K562 (cell line): ENCODE results near the gene C1QTNF3. TPM values are rescaled to one million over a fixed set of nuclear protein-coding genes. Genes with fewer than 3 reads are reported as not detected.

Source experiments
- ATAC-seq: fragments of 200-7000 bp; cut with Tn5 transposase; 3 replicates; pipeline ENCODE4 v1.9.1; 2020; ENCODE audit warnings: moderate library complexity
- BruUV-seq: library from RNA; stranded (reverse); fragments of 400-500 nt; replicated peaks from 2 replicates; lab custom pipeline; 2021; lab: Mats Ljungman, UMichigan
- CTCF ChIA-PET: fragments of 300-600 bp; formaldehyde crosslinking; extraction: SDS; loops from one replicate; lab custom pipeline; 2021; ENCODE audit warnings: low intra/inter-chr PET ratio; lab: Yijun Ruan, JAX
- POLR2A ChIA-PET: fragments of 300-600, 350-650 bp; sonication (Branson Sonifier 250); formaldehyde crosslinking; extraction: SDS; loops from one replicate; lab custom pipeline; 2021; ENCODE audit warnings: antibody characterized with exemption, inconsistent platforms; lab: Yijun Ruan, JAX
- DNase-seq, 4 experiments: peaks; one replicate each; pipeline versions ENCODE4 v3.0.0 to v3.0.0-alpha.2; 2011 to 2018; ENCODE audit warnings: low spot score in 3 of 4, mixed read lengths in 3 of 4; ENCODE audit errors: extremely low read depth in 1 of 4
- FAIRE-seq: peaks from 2 replicates; lab custom pipeline; 2011; peaks lifted over from hg19 to GRCh38; lab: Jason Lieb, UNC
- H2AFZ ChIP-seq: 2 replicates; pipeline ENCODE4 v1.6.0; 2011; ENCODE audit warnings: low read depth, low read length, control low read depth, inconsistent platforms
- H3K27ac ChIP-seq: fragments of 200-600 bp; 3 replicates; pipeline ENCODE4 v1.8.0; 2011; ENCODE audit warnings: low read depth, mild to moderate bottlenecking, control low read depth, inconsistent platforms, low read length, moderate library complexity, mixed read lengths; ENCODE audit errors: extremely low read depth
- H3K27me3 ChIP-seq, 2 experiments: fragments of 300-600 bp in 1 of 2; 2 replicates in 1 of 2; 3 replicates in 1 of 2; pipeline versions ENCODE4 v1.6.0 to v1.8.0; 2011; ENCODE audit warnings: inconsistent platforms in 2 of 2, low read length in 2 of 2, mild to moderate bottlenecking in 1 of 2, mixed read lengths in 1 of 2, moderate library complexity in 1 of 2; ENCODE audit not compliant: control insufficient read depth in 2 of 2, insufficient read depth in 2 of 2
- H3K36me3 ChIP-seq: fragments of 300-600 bp; 3 replicates; pipeline ENCODE4 v1.8.0; 2011; ENCODE audit warnings: mild to moderate bottlenecking, low read length, inconsistent platforms; ENCODE audit not compliant: control insufficient read depth, insufficient read depth
- H3K4me1 ChIP-seq, 2 experiments: fragments of 200-600 bp in 1 of 2; replicated peaks in 1 of 2; 2 replicates in 1 of 2; 3 replicates in 1 of 2; pipeline versions ENCODE4 v1.5.1 to v1.8.0; 2011; ENCODE audit warnings: inconsistent platforms in 2 of 2, low read length in 2 of 2, mild to moderate bottlenecking in 1 of 2, mixed read lengths in 1 of 2, moderate library complexity in 1 of 2; ENCODE audit not compliant: control insufficient read depth in 2 of 2, insufficient read depth in 2 of 2
- H3K4me2 ChIP-seq: 2 replicates; pipeline ENCODE4 v1.6.1; 2011; ENCODE audit warnings: low read length, control low read depth, inconsistent platforms, mixed read lengths; ENCODE audit not compliant: insufficient read depth
- H3K4me3 ChIP-seq: fragments of 200-600 bp; sonication (generic), shearing (Covaris generic); 2 replicates; pipeline ENCODE4 v1.5.1; 2016; ENCODE audit warnings: control low read depth, inconsistent platforms
- H3K79me2 ChIP-seq: fragments of 200-600 bp; 3 replicates; pipeline ENCODE4 v1.8.0; 2011; ENCODE audit warnings: low read length, inconsistent platforms; ENCODE audit not compliant: control insufficient read depth, insufficient read depth
- H3K9ac ChIP-seq, 2 experiments: 2 replicates each; pipeline versions ENCODE4 v1.6.0 to v1.6.1; 2011; ENCODE audit warnings: low read depth in 2 of 2, low read length in 2 of 2, control low read depth in 1 of 2, inconsistent platforms in 1 of 2, mild to moderate bottlenecking in 1 of 2, mixed read lengths in 1 of 2; ENCODE audit not compliant: insufficient read depth in 1 of 2
- H3K9me1 ChIP-seq: one replicate; pipeline ENCODE4 v1.6.0; 2011; ENCODE audit warnings: inconsistent platforms, mild to moderate bottlenecking, low read length, moderate library complexity; ENCODE audit not compliant: control insufficient read depth, insufficient read depth
- H3K9me3 ChIP-seq: replicated peaks from 2 replicates; pipeline ENCODE4 v1.5.1; 2011; ENCODE audit warnings: low read depth, low read length, inconsistent platforms; ENCODE audit not compliant: control insufficient read depth, insufficient read depth
- H4K20me1 ChIP-seq: replicated peaks from 2 replicates; pipeline ENCODE4 v1.6.1; 2011; ENCODE audit warnings: low read length, inconsistent platforms, mixed read lengths; ENCODE audit not compliant: control insufficient read depth, insufficient read depth
- ARID2 ChIP-seq: fragments of 450-650 bp; IDR thresholded peaks from 2 replicates; pipeline ENCODE4 v1.6.1; 2017; ENCODE audit warnings: antibody characterized with exemption, mild to moderate bottlenecking
- BRF2 ChIP-seq: IDR thresholded peaks from 3 replicates; pipeline ENCODE4 v1.6.1; 2011; ENCODE audit warnings: borderline replicate concordance, mild to moderate bottlenecking; ENCODE audit not compliant: insufficient read length, insufficient read depth
- COPS2 ChIP-seq: fragments of 450-650 bp; conservative IDR thresholded peaks from 2 replicates; pipeline ENCODE4 v1.6.1; 2016; ENCODE audit warnings: mild to moderate bottlenecking, moderate library complexity
- DMBX1 ChIP-seq: fragments of 250-450 bp; sonication (Bioruptor Pico); IDR thresholded peaks from 2 replicates; pipeline ENCODE4 v1.8.0; 2022; ENCODE audit warnings: inconsistent platforms, mild to moderate bottlenecking, moderate library complexity, borderline replicate concordance
- GMEB1 ChIP-seq: fragments of 250-450 bp; sonication (Bioruptor Pico); IDR thresholded peaks from 2 replicates; pipeline ENCODE4 v1.4.0; 2020; ENCODE audit warnings: mild to moderate bottlenecking
- IRF2 ChIP-seq: sonication (generic); formaldehyde crosslinking; IDR thresholded peaks from 2 replicates; pipeline ENCODE4 v1.8.1; 2022; ENCODE audit warnings: mild to moderate bottlenecking, missing genetic modification reagents
- POU5F1 ChIP-seq: fragments of 150-350 bp; IDR thresholded peaks from 2 replicates; pipeline ENCODE4 v1.6.1; 2014; ENCODE audit warnings: borderline replicate concordance, low read length, low read depth, mild to moderate bottlenecking; ENCODE audit not compliant: partially characterized antibody
- YBX1 ChIP-seq: fragments of 450-650 bp; IDR thresholded peaks from 2 replicates; pipeline ENCODE4 v1.7.1; 2016; ENCODE audit warnings: mild to moderate bottlenecking
- ZFP30 ChIP-seq: fragments of 250-450 bp; sonication (Bioruptor Pico); IDR thresholded peaks from 2 replicates; pipeline ENCODE4 v1.8.0; 2022; ENCODE audit warnings: moderate library complexity, mild to moderate bottlenecking, inconsistent platforms, borderline replicate concordance
- ZNF586 ChIP-seq: fragments of 450-650 bp; formaldehyde crosslinking; conservative IDR thresholded peaks from 2 replicates; pipeline ENCODE4 v1.4.0; 2020; ENCODE audit warnings: mild to moderate bottlenecking, moderate library complexity
- ZNF780A ChIP-seq: fragments of 250-450 bp; sonication (Bioruptor Pico); IDR thresholded peaks from 2 replicates; pipeline ENCODE4 v1.5.0; 2021; ENCODE audit warnings: mild to moderate bottlenecking
- WGBS: fragments of 100-300 bp; shearing (Covaris generic); methylation state at CpG from one replicate; pipeline ENCODE4 v1.1.6; 2016; ENCODE audit warnings: low coverage, mixed read lengths; ENCODE audit not compliant: insufficient coverage; ENCODE audit errors: missing lambda C conversion rate; 5-methylcytosine and 5-hydroxymethylcytosine counted together
- in situ Hi-C: fragments of 300-500 bp; cut with MboI; formaldehyde crosslinking; loops from 4 replicates; pipeline ENCODE4 v1.15.0; 2018; ENCODE audit warnings: inconsistent platforms, mixed read lengths
- intact Hi-C: fragments of 100-400 bp; cut with micrococcal nuclease; formaldehyde crosslinking; loops from 2 replicates; pipeline ENCODE4 v1.14.2; 2022
- polyA plus RNA-seq, 8 experiments: library from polyadenylated mRNA; depleted of rRNA in 4 of 8; stranded (reverse) in 5 of 8; unstranded in 3 of 8; fragments of >200 nt; fragmentation: Nextera tagmentation in 2 of 8; fragmentation: Illumina TruSeq in 1 of 8; extraction: Ambion mirVana in 2 of 8; extraction: Trizol in 1 of 8; gene quantifications; 2 replicates each; pipeline versions ENCODE4 v1.2.1 to v1.2.3, GENCODE V29; 2011 to 2014; ENCODE audit warnings: inconsistent platforms in 1 of 8, missing spikeins in 1 of 8
- total RNA-seq, 7 experiments: library from RNA; depleted of rRNA in 6 of 7; stranded (reverse); fragments of >200 nt in 6 of 7; fragmentation: Illumina TruSeq in 2 of 7; extraction: Trizol in 2 of 7; gene quantifications; 2 replicates each; pipeline versions ENCODE4 v1.2.1 to v1.2.3, GENCODE V29; 2011 to 2021; ENCODE audit warnings: low replicate concordance in 1 of 7

C1QTNF3 gene
- total and polyA plus RNA-seq, 9 of the 15 experiments (the other 6 are each of a cell fraction or from before 2014, with no cell fraction given), result 0.51 to 3.3 (median 2.0) TPM

- Histone ChIP-seq H3K9me1 (no peaks in the 10 kb centered on the region), H3K9ac (no peak overlapping the region), H4K20me1 (no peaks in the 10 kb centered on the region), H3K27ac (no peak overlapping the region), H2AFZ (no peak overlapping the region), H3K4me2 (no peak overlapping the region), H3K9me3 (0 out of 2 replicates have a peak, but pooled peaks cover 4% of the 10 kb centered on the region), H3K27me3 (no peaks in the 10 kb centered on the region), H3K4me3 (no peak overlapping the region), H3K4me1 (no peaks in the 10 kb centered on the region), H3K79me2 (no peaks in the 10 kb centered on the region), H3K36me3 (no peaks in the 10 kb centered on the region)
- ATAC-seq, result no peak
- POLR2A ChIA-PET, result no interaction called here
- intact Hi-C loops, result no loop called here
- DNase-seq, result no peak
- TF ChIP-seq ZNF780A (CRISPR knock-in tag), result no peak
- no peak for TF ChIP-seq ZFP30
- no peak for TF ChIP-seq GMEB1 (CRISPR knock-in tag)
- TF ChIP-seq BRF2, result no peak
- no peak for TF ChIP-seq IRF2
- TF ChIP-seq YBX1, result no peak
- no peak for TF ChIP-seq POU5F1
- no peak for TF ChIP-seq DMBX1 (CRISPR knock-in tag)
- no peak for TF ChIP-seq ARID2
- TF ChIP-seq COPS2, result no peak
- no peak for TF ChIP-seq ZNF586 (CRISPR knock-in tag)
- no peak for FAIRE-seq
- no TSS peak for BruUV-seq
- in situ Hi-C loops, result no loop called here
- WGBS, result 42% methylated on average over 5 of the region's 5 CpGs
- CTCF ChIA-PET, result no interaction called here
These were observed 14.6 kb upstream of the C1QTNF3 start for GRCh38 chr5:34057569-34057968.
